Stimulated activated CD4-positive, alpha-beta T cell treated with anti-CD3 and anti-CD28 coated beads, Interleukin-4, amount 100 ng/mL, for 24 hours (primary cell): ENCODE results near the gene CACNG1.
"Not testable (repeated sequence)": the region's sequence is repeated elsewhere in the genome, so short reads cannot be mapped to it uniquely, and the experiment has no call there.

Experiments used
- DNase-seq: peaks from one replicate; pipeline ENCODE4 v3.0.0-alpha.2; 2020

CACNG1 gene

DNA sequence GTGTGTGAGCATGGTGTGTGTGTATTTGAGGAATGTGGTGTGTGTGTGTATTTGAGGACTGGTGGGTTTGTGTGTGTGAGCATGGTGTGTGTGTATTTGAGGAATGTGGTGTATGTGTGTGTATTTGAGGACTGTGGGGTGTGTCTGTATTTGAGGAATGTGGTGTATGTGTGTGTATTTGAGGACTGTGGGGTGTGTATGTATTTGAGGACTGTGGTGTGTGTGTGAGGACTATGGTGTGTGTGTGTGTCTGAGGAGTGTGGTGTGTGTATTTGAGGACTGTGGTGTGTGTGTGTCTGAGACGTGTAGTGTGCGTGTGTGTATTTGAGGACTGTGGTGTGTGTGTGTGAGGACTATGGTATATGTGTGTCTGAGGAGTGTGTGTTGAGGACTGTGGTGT, 18.0 kb upstream of the CACNG1 start:
- no peak for DNase-seq

DNA sequence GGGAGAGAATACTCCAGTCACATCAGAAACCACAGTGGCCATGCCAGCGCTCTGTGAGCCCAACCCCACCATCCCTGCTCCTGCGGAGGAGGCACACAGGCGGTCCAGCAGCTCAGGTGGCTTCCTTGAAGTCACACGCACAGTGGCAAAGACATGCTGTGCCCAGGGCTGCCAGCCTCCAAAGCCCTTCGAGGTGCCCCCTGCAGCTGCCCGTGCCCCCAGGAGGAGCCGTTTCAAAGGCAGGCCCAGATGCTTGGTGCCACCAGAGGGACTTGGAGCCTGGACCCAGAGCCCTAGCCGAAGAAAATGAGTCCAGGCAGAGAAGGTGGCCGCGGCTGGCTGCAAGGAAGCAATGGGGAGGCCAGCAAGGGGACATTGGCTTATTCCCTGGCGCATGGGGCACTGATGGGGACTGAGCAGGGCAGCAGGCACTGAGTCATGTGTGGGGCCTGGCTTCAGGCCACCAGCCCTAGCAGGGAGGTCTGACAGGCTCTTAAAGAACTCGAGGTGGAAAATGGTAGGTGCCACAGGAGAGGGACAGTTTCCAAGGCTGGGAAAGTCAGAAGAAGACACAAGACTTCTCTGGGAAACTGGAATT, 17.2 kb upstream of the CACNG1 start:
- DNase-seq, result no peak

DNA sequence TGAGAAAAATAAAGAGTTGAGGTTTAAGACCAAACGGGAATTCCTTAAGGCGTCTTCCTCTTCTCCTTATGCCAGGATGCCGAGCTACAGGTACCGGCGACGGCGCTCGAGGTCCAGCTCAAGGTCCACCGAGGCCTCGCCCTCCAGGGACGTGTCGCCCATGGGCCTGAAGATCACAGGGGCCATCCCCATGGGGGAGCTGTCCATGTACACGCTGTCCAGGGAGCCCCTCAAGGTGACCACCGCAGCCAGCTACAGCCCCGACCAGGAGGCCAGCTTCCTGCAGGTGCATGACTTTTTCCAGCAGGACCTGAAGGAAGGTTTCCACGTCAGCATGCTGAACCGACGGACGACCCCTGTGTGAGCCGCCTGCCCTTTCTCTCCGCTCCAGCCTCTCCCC, 13.7 kb upstream of the CACNG1 start:
- no peak for DNase-seq

DNA sequence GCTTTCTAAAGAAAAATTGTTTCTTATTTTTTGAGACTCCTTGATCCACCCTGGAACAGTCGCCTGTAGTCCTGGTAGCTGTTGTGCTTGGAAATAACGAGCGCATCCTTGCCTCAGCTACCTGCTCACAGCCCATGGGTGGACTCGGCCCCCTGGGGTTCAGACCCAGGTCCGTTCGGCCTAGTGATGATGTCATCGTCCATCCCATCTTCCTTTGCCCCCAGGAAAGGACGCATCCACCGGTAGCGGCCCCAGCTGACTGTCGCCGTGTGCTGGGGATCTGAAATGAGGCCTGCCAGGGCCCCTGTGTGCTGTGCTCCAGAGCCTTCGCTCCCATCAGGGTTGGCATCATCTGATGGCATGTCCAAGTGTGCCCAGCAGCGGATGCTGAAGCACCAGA, 12.0 kb upstream of the CACNG1 start:
- DNase-seq, result no peak

DNA sequence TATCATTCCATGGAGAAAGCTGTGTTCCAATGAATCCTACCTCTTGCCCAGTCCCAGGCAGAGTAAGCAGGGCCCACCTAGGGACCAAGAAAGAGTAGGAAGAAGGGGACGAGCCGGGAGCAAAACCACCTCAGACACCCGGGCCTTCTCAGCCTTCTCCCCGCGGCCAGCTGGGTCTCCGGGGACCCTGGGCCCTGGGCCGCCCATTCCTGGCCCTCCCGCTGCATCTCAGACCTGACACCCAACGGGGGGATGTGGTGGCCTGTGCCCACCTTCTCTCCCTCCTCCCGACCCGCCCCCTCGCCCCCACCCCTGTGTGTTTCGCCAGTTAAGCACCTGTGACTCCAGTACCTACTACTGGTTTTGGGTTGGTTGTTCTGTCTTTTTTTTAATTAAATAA, 11.4 kb upstream of the CACNG1 start:
- no peak for DNase-seq

DNA sequence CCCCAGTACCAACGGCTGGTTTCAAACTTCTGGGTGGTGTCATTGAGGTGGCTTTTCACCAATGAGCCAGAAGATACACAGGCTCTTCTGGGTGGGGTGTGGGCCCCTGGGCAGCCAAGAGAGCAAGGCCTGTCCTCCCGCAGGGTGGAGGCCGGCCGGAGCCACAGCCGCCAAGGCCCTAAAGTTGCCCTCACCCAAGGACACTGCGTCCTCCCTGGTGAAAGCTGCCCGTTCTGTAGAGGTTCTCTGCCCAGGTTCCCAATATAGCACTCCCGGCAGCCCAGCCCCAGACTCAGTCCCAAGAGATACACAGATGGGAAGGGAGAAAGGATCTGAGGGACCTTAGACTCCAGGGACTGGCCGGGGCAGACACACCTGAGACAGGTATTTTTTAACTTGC, 10.7 kb upstream of the CACNG1 start:
- no peak for DNase-seq

DNA sequence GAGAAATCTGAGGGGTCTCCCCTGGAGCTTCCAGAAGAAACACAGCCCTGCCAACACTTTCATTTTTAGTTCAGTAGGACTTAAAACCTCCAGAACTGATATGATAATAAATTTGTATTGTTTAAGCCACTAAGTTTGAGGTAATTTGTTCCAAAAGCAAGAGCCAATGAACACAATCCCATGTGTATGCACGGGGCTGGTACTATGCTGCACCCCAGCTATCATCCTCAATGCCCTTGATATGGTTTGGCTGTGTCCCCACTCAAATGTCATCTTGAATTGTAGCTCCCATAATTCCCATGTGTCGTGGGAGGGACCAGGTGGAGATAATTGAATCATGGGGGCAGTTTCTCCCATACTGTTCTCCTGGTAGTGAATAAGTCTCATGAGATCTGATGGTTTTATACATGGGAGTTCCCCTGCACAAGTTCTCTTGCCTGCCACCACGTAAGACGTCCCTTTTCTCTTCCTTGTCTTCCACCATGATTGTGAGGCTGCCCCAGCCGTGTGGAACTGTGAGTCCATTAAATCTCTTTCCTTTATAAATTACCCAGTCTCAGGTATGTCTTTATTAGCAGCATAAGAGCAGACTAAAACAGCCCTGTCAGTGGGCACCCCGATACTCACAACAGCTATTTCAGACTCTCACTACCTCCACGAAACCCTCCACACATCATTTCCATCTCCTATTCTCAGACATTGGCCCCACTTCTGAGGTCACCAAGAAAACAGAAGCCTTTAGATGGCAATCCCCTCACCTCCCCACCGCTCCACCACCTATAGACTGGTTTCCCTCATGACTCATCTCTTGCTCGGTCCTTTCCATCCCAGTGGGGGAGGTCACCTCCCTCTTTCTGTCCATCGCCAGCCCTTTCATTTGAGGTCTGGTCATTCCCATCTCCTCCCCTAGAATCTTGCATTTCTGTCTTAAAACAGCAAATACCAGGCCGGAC, 8.9 kb upstream of the CACNG1 start:
- no peak for DNase-seq

DNA sequence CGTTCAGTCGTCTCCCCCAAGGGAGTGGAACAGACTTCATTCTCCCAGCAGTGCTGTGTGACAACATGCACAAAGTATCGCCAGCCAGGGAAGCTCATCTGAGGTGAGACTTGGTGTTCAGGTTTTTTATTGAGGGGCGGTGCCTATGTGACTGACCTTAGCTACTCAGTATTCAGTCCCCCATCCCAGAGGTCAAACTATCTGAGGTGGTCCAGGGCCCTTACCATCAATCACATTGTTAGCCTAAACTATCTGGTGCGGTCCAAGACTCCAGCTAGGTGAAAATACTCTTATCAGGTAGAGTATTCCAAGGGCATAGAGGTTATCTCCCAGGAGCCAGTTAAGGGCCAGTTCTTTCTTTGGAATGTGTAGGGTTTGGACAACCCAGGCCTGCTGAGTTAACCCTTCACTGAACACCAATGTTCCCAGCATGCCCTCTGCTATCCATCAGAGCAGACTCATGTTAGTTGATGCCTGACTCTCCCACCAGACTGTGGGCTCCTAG, 5.4 kb upstream of the CACNG1 start:
- DNase-seq, result no peak

DNA sequence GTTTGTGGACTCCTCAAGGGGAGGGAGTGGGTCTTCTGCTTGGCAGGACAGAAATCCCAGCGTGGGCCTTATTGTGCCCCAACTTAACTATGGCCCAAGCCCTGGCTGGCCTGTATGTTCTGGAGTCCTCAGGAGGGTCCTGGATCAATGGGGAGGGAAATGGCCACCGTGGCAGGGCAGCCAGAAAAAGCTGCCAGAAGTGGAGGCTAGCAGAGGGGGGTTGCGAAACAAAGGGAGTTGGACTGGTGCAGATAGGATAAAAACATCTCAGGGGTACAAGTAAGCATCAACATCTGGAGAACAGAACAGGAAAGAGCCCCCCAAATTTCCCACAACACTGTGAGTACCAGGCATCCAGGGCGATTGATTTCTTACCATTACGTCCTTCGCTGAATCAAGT, 3.7 kb upstream of the CACNG1 start:
- DNase-seq, result no peak

DNA sequence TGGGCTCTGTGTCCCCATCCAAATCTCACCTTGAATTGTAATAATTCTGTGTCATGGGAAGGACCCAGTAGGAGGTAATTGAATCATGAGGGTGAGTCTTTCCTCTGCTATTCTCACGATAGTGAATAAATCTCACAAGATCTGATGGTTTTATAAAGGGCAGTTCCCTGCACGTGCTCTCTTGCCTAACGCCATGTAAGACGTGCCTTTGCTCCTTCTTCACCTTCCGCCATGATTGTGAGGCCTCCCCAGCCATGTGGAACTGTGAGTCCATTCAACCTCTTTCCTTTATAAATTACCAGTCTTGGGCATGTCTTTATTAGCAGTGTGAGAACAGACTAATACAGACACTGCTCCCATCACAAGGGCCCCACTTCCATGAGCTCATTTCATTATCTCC, 3.2 kb upstream of the CACNG1 start:
- DNase-seq, result not testable (repeated sequence)

DNA sequence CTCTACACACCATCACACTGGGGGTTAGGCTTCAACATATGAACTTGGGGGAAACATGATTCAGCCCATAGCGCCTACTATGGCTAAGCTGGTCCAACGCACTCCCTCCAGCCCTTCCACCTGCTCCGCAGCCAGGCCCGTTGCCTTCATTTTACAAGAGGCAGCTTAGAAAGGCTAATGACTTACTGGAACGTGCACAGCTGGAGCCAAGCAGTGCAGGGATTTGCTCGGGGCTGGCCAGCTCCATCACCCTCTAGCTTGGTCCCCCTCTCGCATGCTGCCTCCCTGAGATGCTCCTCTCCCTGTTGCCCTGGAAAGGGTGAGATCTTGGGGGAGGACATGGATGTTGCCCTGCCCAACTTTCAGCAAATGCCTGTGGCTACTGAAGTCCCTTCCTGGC, 2.8 kb upstream of the CACNG1 start:
- no peak for DNase-seq

DNA sequence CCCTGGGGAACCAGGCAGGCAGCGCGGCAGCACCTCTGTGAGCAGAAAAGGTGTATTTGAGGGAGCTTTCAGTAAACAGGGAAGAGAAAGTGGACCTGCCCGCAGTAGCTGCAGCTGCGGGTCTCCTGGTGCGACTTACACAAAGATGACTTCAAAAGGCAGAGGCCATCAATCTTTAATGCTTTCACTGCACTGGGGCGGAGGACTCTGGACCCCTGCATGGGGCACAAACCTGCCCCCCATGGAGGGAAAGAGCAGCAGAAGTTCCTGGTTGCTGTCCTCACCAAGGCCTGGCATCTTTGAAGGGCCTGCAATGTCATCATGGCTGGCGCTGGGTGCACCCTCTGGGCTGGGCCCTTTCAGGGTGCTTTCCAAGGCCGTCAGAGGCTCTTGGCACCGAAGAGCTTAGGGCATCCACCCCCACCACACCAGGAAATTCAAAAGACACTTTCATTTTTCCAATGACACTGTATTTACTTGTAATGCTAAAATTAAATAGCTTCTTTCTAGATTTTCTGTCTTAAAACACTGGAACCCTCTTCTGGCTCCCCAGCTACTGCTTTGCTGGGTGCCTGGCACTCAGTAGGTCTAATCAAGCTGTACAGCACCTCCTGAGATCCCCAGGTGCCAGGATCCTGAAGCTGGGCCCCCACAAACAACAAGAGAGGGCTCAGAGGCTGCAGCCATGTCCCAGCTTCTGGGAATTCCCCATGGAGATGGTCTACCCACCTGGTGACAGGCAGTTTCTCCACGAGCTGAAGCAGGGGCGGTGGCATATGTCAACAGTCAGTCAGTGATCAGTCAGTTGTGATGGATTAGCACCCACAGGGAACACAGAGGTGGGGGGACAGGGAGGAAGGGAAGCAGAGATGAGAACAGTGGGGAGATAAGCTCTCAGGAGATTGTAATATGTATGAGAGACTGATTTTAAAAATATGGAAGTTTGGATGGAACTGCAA, 2.1 kb upstream of the CACNG1 start:
- no peak for DNase-seq

DNA sequence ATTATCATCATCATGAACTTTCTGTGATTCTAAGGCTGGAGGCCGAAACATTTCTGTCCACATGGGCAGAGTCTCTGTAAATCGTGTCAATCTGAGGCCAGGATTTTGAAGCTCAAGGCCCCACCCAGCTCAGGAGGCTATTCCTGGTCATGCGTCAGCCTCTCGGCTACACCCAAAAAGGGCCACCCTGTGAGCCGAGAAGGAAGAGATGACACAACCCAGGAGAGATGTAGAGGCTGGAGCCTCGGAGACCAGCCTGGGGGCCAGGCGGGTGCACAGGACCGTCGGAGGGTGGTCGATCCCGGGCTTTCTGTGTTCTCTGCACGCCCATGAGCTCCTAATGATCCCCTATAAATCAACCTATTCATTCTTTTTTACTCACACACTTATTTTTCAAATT, 1.1 kb upstream of the CACNG1 start:
- no peak for DNase-seq

DNA sequence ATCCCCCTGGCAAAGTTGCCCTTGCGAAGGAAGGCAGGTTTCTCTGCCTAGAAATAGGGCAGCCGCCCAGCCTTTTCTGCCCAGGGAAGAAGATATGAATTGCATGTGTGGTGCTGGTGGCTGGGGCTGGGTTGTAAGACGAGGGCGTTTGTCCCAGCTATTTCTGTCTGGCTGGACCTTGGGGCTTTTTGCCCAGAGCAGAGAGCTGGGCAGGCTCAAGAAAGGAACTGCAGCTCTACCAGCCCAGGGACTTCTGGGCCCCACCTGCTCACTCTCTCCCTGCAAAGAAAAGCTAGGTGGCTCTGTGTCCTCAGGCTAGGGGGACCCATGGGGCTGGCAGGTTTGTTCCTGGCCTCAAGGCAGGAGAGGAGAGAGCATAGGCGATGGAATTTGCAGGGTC, 586 bp downstream of the CACNG1 start:
- no peak for DNase-seq

DNA sequence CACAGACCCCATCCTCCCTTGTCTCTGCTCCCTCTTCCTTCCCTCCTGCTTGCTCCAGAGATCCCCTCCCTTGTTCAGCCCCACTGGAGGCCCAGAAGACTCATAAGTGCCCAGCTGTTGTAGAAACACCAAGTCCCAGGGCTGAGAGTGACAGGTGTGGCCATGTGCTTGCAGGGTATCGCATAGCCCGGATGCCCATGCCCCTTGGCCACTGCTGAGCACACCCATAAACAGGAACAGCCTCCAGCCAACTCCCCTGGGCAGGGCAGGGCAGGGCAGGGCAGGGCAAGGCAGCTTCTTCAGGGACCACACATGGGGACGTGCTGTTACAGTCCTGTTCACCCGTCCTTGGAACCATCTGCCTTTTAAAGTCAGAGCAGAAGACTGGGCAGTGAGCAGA, 2.0 kb downstream of the CACNG1 start:
- DNase-seq, result no peak

DNA sequence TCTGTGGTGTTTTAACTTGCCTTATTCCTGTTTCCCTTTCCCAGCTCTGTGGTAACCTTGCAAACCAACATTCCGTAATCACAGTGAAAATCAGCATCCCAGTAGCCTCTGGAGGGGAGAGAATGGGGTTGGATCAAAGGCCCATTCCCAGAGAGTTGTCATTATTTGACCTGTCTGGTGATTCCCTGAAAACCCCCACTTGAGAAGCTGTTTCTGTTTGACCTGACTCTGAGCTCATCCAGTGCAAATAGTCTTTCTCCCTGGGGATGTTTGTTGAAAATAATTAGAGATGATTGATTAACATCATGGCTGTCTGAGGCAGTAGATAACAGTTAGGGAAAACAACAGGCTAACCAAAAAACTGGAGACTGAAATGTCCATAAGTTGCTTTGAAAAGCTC, 3.0 kb downstream of the CACNG1 start:
- no peak for DNase-seq

DNA sequence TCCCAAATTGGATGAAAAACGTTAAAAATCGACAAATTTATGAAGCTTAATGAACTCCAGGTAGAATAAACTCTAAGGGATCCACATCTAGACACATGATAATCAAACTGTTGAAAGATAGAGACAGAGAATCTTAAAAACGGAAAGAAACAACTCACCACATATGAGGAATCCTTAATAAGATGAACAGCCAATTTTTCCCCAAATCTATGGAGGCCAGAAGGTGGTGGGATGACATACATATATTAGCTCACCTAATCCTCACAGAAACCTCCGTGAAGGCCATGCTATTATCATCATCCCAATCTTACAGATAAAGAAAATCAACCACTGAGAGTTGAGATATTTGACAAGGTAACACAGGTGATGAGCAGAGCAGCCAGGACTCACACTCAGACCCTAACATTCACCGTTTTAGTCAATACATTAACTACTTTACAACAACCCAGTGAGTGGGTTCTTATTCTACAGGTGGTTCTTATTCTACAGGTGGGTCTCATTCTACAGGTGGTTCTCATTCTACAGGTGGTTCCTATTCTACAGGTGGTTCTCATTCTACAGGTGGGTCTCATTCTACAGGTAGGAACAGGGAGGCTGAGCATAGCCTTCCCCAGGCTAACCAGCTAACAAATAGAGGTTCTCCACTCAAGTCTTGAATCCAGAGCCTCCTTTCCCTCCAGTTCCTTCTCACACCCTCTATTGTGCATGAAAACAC, 4.8 kb downstream of the CACNG1 start:
- no peak for DNase-seq

DNA sequence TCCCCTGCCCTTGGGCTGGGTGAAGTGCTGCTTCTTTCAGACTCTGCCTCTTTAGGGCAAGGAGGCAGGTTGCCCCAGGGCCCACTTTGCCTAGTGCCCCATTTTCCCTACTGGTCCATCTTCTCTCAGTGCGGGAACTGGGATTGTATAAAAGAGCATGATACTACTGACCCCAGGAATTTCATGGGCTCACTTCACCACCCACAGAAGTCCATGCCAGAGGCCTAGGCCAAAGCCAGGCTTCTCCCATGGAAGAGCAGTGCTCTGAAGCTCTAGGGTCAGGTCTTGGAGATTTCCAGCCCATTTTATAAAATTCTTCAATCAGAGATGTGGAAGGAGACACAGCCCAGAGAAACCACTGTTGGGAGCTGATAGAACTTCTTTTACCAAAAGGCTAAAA, 5.7 kb downstream of the CACNG1 start:
- DNase-seq, result no peak

DNA sequence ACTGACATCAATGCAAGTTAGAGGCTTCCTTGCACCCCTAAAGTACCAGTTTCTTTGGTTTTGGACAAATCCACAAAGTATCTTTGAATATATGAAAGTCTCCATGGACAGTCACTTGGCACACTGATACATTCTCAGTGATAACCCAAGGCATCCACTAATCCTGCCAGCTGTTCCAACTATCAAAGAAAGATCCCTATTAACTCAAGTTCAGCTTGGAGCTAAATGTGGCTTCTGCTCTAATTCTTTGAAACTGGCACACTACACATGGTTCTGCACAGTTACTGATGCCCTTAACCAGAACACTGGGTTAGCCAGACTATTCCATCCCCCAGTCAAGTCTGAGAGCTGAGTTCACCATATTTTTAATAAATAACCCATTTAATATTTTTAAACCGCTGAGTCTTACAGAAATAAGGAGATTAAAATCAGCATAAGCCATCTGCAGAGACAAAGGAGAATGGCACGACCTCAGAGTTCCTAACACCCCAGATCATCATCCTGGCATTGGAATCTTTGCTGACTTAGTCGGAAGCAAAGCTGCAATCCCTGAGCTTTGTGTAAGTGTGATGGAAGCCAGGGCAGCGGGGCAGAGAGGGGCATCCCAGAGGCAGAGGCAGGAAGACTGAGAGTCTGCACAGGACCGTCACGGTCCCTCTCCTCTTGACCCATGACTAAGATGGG, 6.3 kb downstream of the CACNG1 start:
- no peak for DNase-seq

DNA sequence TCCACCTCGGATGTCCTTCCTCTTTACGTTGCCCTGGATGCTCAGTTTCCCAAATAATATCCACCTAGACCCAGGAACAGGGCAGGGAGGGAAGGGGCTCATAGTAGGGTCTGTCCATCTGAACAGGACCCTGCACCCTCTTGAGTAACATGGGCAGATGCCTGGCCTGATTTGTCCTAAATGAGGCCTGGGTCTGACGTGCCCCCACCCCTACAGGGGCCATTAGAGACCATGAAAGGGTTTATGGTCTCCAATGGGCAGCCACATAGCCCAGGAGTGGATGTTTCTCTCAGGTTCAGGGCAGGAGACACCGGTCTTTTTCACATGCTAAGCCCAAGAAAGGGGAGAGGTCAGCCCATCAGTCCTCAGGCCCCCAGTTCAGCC, 6.8 kb downstream of the CACNG1 start:
- no peak for DNase-seq

DNA sequence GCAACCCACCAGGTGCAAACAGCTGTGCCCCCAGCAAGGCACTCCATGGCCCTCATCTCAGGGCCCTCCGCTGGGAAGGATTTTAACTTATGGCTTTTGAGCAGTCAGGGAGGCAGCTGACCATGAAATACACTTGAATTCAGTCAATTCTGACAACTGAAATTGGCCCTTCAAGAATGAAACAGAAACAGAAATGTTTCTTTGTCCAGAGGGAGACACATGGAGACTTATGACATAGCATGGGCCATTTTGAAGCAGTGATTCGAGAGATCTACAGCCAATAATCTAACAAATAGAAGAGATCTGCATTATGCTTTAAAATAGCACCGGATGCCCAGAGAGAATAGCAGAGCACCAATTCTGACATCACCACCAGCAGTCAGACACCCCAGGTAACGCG, 7.5 kb downstream of the CACNG1 start:
- no peak for DNase-seq
